IMR-90 (cell line): ENCODE results near the gene DCAF15. TPM values are rescaled to one million over a fixed set of nuclear protein-coding genes. Genes with fewer than 3 reads are reported as not detected.

Source experiments
- ATAC-seq: fragments of 200-7000 bp; cut with Tn5 transposase; 2 replicates; pipeline ENCODE4 v1.9.1; 2020; ENCODE audit warnings: low read depth, mild to moderate bottlenecking, moderate library complexity
- BruUV-seq: library from RNA; stranded (reverse); fragments of 400-500 nt; replicated peaks from 2 replicates; lab custom pipeline; 2021; lab: Mats Ljungman, UMichigan
- CTCF ChIA-PET: fragments of 300-600 bp; formaldehyde crosslinking; extraction: SDS; loops from one replicate; lab custom pipeline; 2021; ENCODE audit warnings: antibody characterized with exemption; lab: Yijun Ruan, JAX
- POLR2A ChIA-PET: fragments of 300-600 bp; sonication (Branson Sonifier 250); formaldehyde crosslinking; loops from one replicate; lab custom pipeline; 2022; ENCODE audit warnings: antibody characterized with exemption; ENCODE audit not compliant: unreplicated experiment; lab: Charles Lee
- DNase-seq: peaks from one replicate; pipeline ENCODE4 v3.0.0; 2013
- H2AFZ ChIP-seq: replicated peaks from 2 replicates; pipeline ENCODE3; 2013; ENCODE audit warnings: low read length, mild to moderate bottlenecking; ENCODE audit not compliant: poor library complexity
- H2AK5ac ChIP-seq: 2 replicates; pipeline ENCODE4 v1.6.1; 2013; ENCODE audit warnings: low read depth, low read length, inconsistent platforms
- H2AK9ac ChIP-seq: replicated peaks from 2 replicates; pipeline ENCODE3; 2013; ENCODE audit warnings: mild to moderate bottlenecking, low read depth, low read length, moderate library complexity; ENCODE audit not compliant: poor library complexity
- H2BK120ac ChIP-seq: 2 replicates; pipeline ENCODE4 v1.6.1; 2013; ENCODE audit warnings: low read depth, low read length, inconsistent platforms
- H2BK15ac ChIP-seq: 3 replicates; pipeline ENCODE4 v1.6.1; 2013; ENCODE audit warnings: low read depth, low read length, inconsistent platforms
- H2BK20ac ChIP-seq: 2 replicates; pipeline ENCODE4 v1.6.1; 2013; ENCODE audit warnings: low read depth, mild to moderate bottlenecking, inconsistent platforms, low read length, moderate library complexity
- H2BK5ac ChIP-seq: 2 replicates; pipeline ENCODE4 v1.6.1; 2013; ENCODE audit warnings: mild to moderate bottlenecking, low read depth, low read length, inconsistent platforms; ENCODE audit not compliant: poor library complexity, severe bottlenecking
- H3K14ac ChIP-seq: replicated peaks from 2 replicates; pipeline ENCODE4 v1.6.1; 2013; ENCODE audit warnings: low read depth, low read length, inconsistent platforms
- H3K18ac ChIP-seq: 2 replicates; pipeline ENCODE4 v1.6.1; 2013; ENCODE audit warnings: low read depth, low read length, control low read depth
- H3K23ac ChIP-seq: 2 replicates; pipeline ENCODE4 v1.6.1; 2013; ENCODE audit warnings: low read depth, low read length, inconsistent platforms
- H3K27ac ChIP-seq: 2 replicates; pipeline ENCODE4 v1.5.1; 2013; ENCODE audit warnings: mild to moderate bottlenecking, control low read depth, low read length; ENCODE audit not compliant: insufficient read depth
- H3K27me3 ChIP-seq: 2 replicates; pipeline ENCODE4 v1.6.1; 2013; ENCODE audit warnings: low read length; ENCODE audit not compliant: control insufficient read depth, insufficient read depth
- H3K36me3 ChIP-seq: 2 replicates; pipeline ENCODE4 v1.6.1; 2013; ENCODE audit warnings: low read length, mixed read lengths; ENCODE audit not compliant: control insufficient read depth, insufficient read depth
- H3K4ac ChIP-seq: 2 replicates; pipeline ENCODE4 v1.6.1; 2013; ENCODE audit warnings: low read depth, low read length, inconsistent platforms
- H3K4me1 ChIP-seq: 2 replicates; pipeline ENCODE4 v1.6.1; 2013; ENCODE audit warnings: low read length, mixed read lengths; ENCODE audit not compliant: control insufficient read depth, insufficient read depth
- H3K4me2 ChIP-seq: 2 replicates; pipeline ENCODE4 v1.6.1; 2013; ENCODE audit warnings: low read depth, mild to moderate bottlenecking, control low read depth, low read length, moderate library complexity
- H3K4me3 ChIP-seq: 2 replicates; pipeline ENCODE4 v1.5.1; 2013; ENCODE audit warnings: low read depth, mild to moderate bottlenecking, control low read depth, low read length, moderate library complexity; ENCODE audit not compliant: insufficient read depth
- H3K56ac ChIP-seq: 2 replicates; pipeline ENCODE4 v1.6.1; 2013; ENCODE audit warnings: low read length, inconsistent platforms; ENCODE audit not compliant: insufficient read depth; ENCODE audit errors: extremely low read depth
- H3K79me1 ChIP-seq, 2 experiments: 2 replicates each; pipeline ENCODE4 v1.6.1; 2013; ENCODE audit warnings: low read length in 2 of 2, inconsistent platforms in 1 of 2, low read depth in 1 of 2
- H3K9ac ChIP-seq: 2 replicates; pipeline ENCODE4 v1.6.1; 2013; ENCODE audit warnings: low read depth, low read length, control low read depth
- H3K9me1 ChIP-seq: 2 replicates; pipeline ENCODE4 v1.6.1; 2013; ENCODE audit warnings: low read length, inconsistent platforms; ENCODE audit not compliant: insufficient read depth
- H3K9me3 ChIP-seq: 2 replicates; pipeline ENCODE4 v1.6.1; 2013; ENCODE audit warnings: low read length; ENCODE audit not compliant: control insufficient read depth, insufficient read depth
- H4K20me1 ChIP-seq: 2 replicates; pipeline ENCODE4 v1.6.1; 2013; ENCODE audit warnings: low read length, inconsistent platforms; ENCODE audit not compliant: insufficient read depth
- H4K5ac ChIP-seq: 2 replicates; pipeline ENCODE4 v1.6.1; 2013; ENCODE audit warnings: mild to moderate bottlenecking, low read depth, low read length, control low read depth
- H4K8ac ChIP-seq, 2 experiments: 2 replicates each; pipeline ENCODE4 v1.6.1; 2013; ENCODE audit warnings: low read depth in 2 of 2, low read length in 2 of 2, control low read depth in 1 of 2, inconsistent platforms in 1 of 2
- H4K91ac ChIP-seq: 2 replicates; pipeline ENCODE4 v1.6.1; 2013; ENCODE audit warnings: low read depth, low read length, inconsistent platforms; ENCODE audit not compliant: insufficient read depth
- BHLHE40 ChIP-seq: fragments of 150-350 bp; IDR thresholded peaks from 2 replicates; pipeline ENCODE4 v1.6.1; 2016; ENCODE audit warnings: mild to moderate bottlenecking, low read depth, low read length
- CEBPB ChIP-seq: IDR thresholded peaks from 2 replicates; pipeline ENCODE4 v1.6.1; 2012; ENCODE audit warnings: low read depth, low read length, improper control_type of control experiment
- CHD1 ChIP-seq: IDR thresholded peaks from 2 replicates; pipeline ENCODE4 v1.6.1; 2012; ENCODE audit warnings: low read depth, low read length, improper control_type of control experiment
- CTCF ChIP-seq: conservative IDR thresholded peaks from 2 replicates; pipeline ENCODE4 v1.5.1; 2012; ENCODE audit warnings: mild to moderate bottlenecking, low read depth, low read length, improper control_type of control experiment
- ELK1 ChIP-seq: fragments of 150-350 bp; IDR thresholded peaks from 2 replicates; pipeline ENCODE4 v1.6.1; 2016; ENCODE audit warnings: low read depth, mild to moderate bottlenecking, low read length, moderate library complexity, borderline replicate concordance
- FOS ChIP-seq: fragments of 150-350 bp; IDR thresholded peaks from 2 replicates; pipeline ENCODE4 v1.6.1; 2016; ENCODE audit warnings: low read depth, low read length
- MAFK ChIP-seq: IDR thresholded peaks from 2 replicates; pipeline ENCODE4 v1.6.1; 2012; ENCODE audit warnings: low read depth, low read length, improper control_type of control experiment
- MAZ ChIP-seq: IDR thresholded peaks from 2 replicates; pipeline ENCODE4 v1.6.1; 2012; ENCODE audit warnings: low read depth, mild to moderate bottlenecking, low read length, improper control_type of control experiment, moderate library complexity, borderline replicate concordance
- MXI1 ChIP-seq: IDR thresholded peaks from 2 replicates; pipeline ENCODE4 v1.6.1; 2012; ENCODE audit warnings: low read depth, mild to moderate bottlenecking, low read length, moderate library complexity, borderline replicate concordance
- POLR2A ChIP-seq: IDR thresholded peaks from 2 replicates; pipeline ENCODE4 v1.6.1; 2012; ENCODE audit warnings: mild to moderate bottlenecking, low read depth, low read length
- RAD21 ChIP-seq: IDR thresholded peaks from 2 replicates; pipeline ENCODE4 v1.6.1; 2012; ENCODE audit warnings: low read length, improper control_type of control experiment
- RFX5 ChIP-seq: IDR thresholded peaks from 2 replicates; pipeline ENCODE4 v1.8.0; 2012; ENCODE audit warnings: low read depth, mild to moderate bottlenecking, low read length, moderate library complexity
- SMC3 ChIP-seq: fragments of 150-350 bp; IDR thresholded peaks from 2 replicates; pipeline ENCODE4 v1.6.1; 2016; ENCODE audit warnings: low read depth, mild to moderate bottlenecking, antibody characterized with exemption, low read length, moderate library complexity
- WGBS, 2 experiments: methylation state at CpG; one replicate each; pipeline versions ENCODE4 v1.1.5 to v1.1.7; 2013; ENCODE audit warnings: missing lambda C conversion rate in 2 of 2; ENCODE audit not compliant: insufficient read length in 1 of 2; ENCODE audit errors: extremely low coverage in 2 of 2; 5-methylcytosine and 5-hydroxymethylcytosine counted together
- dilution Hi-C: fragments of 300-500 bp; cut with HindIII; formaldehyde crosslinking; loops from one replicate; pipeline ENCODE4 v1.14.3; 2018; ENCODE audit warnings: low sequenced_read_pairs; ENCODE audit not compliant: unreplicated experiment
- in situ Hi-C: fragments of 300-500 bp; cut with MboI; formaldehyde crosslinking; loops from 3 replicates; pipeline ENCODE4 v1.14.3; 2019; ENCODE audit warnings: low sequenced_read_pairs, inconsistent platforms, mixed read lengths
- intact Hi-C: fragments of 100-400 bp; cut with micrococcal nuclease; formaldehyde crosslinking; loops from 2 replicates; pipeline ENCODE4 v1.10.0; 2022
- polyA plus RNA-seq, 3 experiments: library from polyadenylated mRNA; depleted of rRNA; stranded (reverse); fragments of >200 nt; gene quantifications; 2 replicates each; pipeline ENCODE4 v1.2.3, GENCODE V29; 2012; ENCODE audit warnings: low replicate concordance in 1 of 3
- total RNA-seq: library from RNA; depleted of rRNA; stranded (reverse); fragments of >200 nt; gene quantifications from 2 replicates; pipeline ENCODE4 v1.2.3, GENCODE V29; 2012

DCAF15 gene
- total and polyA plus RNA-seq, 2 of the 4 experiments (the other 2 are of a cell fraction): 6.8 to 31.0 TPM

GRCh38 chr19:13975870-13976269 is 23.6 kb downstream of the DCAF15 start:
- in situ Hi-C loops (no loop called here), intact Hi-C loops (no loop called here), dilution Hi-C loops (no loop called here)
- Histone ChIP-seq H3K4me3 (no peak overlapping the region), H4K91ac (no peak overlapping the region), H2AK5ac (no peak overlapping the region), H4K8ac (no peak overlapping the region), H3K36me3 (peaks cover 15% of the 10 kb centered on the region; the same call in 1 of the 2 replicates), H3K27me3 (no peaks in the 10 kb centered on the region), H4K5ac (no peak overlapping the region), H3K23ac (no peak overlapping the region), H2BK120ac (no peak overlapping the region), H3K4me2 (no peak overlapping the region), H3K14ac (no peak overlapping the region), H3K18ac (no peak overlapping the region), H2BK15ac (no peak overlapping the region), H3K9ac (no peak overlapping the region), H3K56ac (no peak overlapping the region), H3K4ac (no peak overlapping the region), H3K4me1 (no peaks in the 10 kb centered on the region), H3K79me1 (no peaks in the 10 kb centered on the region), H2AFZ (no peak overlapping the region), H2BK20ac (no peak overlapping the region), H2BK5ac (no peak overlapping the region), H4K20me1 (no peaks in the 10 kb centered on the region), H3K9me1 (no peaks in the 10 kb centered on the region), H3K9me3 (no peaks in the 10 kb centered on the region), H3K27ac (no peak overlapping the region), H2AK9ac (no peak overlapping the region)
- CTCF ChIA-PET: no interaction called here
- POLR2A ChIA-PET: no interaction called here
- 85% methylated on average over 3 of the region's 11 CpGs; no CpG with 5 or more reads in 1 of the 2 experiments for WGBS, 2 experiments
- ATAC-seq (no peak), DNase-seq (no peak)
- BruUV-seq: no TSS peak
- TF ChIP-seq CHD1: no peak
- TF ChIP-seq RAD21: no peak
- TF ChIP-seq SMC3: no peak
- TF ChIP-seq CEBPB: no peak
- no peak for TF ChIP-seq CTCF
- no peak for TF ChIP-seq FOS
- no peak for TF ChIP-seq MAZ
- TF ChIP-seq MXI1: no peak
- TF ChIP-seq RFX5: no peak
- no peak for TF ChIP-seq ELK1
- no peak for TF ChIP-seq POLR2A
- no peak for TF ChIP-seq MAFK
- TF ChIP-seq BHLHE40: no peak
